Adrenal gland (tissue), 12 donors: ENCODE data around the gene PPFIA4. TPM values are rescaled to one million over a fixed set of nuclear protein-coding genes. Genes with fewer than 3 reads are reported as not detected.

Source experiments
- DNase-seq, 7 donors: peaks; one replicate each; pipeline ENCODE4 v3.0.0-alpha.2; 2019 to 2020
- H3K27ac ChIP-seq, 5 donors: fragments of 200-600 bp; sonication (generic) in 4 of 5; 1 replicate in 3 of 5; 2 replicates in 2 of 5; pipeline versions ENCODE4 v1.5.1 to v1.8.0; 2016 to 2020; ENCODE audit warnings: mild to moderate bottlenecking in 1 of 5
- H3K27me3 ChIP-seq: fragments of 200-600 bp; 2 replicates; pipeline ENCODE4 v1.8.0; 2021
- H3K36me3 ChIP-seq, 2 donors: fragments of 200-600 bp; replicated peaks in 1 of 2; 1 replicate in 1 of 2; 2 replicates in 1 of 2; pipeline versions ENCODE4 v1.5.1 to v1.8.0; 2018 to 2022
- H3K4me1 ChIP-seq, 2 donors: fragments of 200-600 bp; replicated peaks in 1 of 2; 1 replicate in 1 of 2; 2 replicates in 1 of 2; pipeline versions ENCODE4 v1.5.1 to v1.8.0; 2018 to 2021
- H3K4me3 ChIP-seq, 4 donors: fragments of 200-600 bp; sonication (generic) in 3 of 4; one replicate each; pipeline ENCODE4 v1.5.1; 2016 to 2018
- H3K9me3 ChIP-seq, 3 donors: fragments of 200-600 bp; sonication (generic) in 1 of 3; replicated peaks in 1 of 3; 1 replicate in 2 of 3; 2 replicates in 1 of 3; pipeline versions ENCODE4 v1.5.1 to v1.8.0; 2016 to 2021
- CTCF ChIP-seq, 6 experiments: fragments of 450-650 bp in 4 of 6; fragments of 200-600 bp in 2 of 6; sonication (generic) in 1 of 6; IDR thresholded peaks; 1 replicate in 5 of 6; 2 replicates in 1 of 6; pipeline versions ENCODE4 v1.5.1 to v1.8.0; 2016 to 2021; ENCODE audit warnings: antibody characterized with exemption in 6 of 6, mild to moderate bottlenecking in 2 of 6, moderate library complexity in 1 of 6
- POLR2A ChIP-seq, 2 donors: fragments of 450-650 bp; IDR thresholded peaks; one replicate each; pipeline ENCODE4 v1.6.1; 2017; ENCODE audit warnings: antibody characterized with exemption in 2 of 2, mild to moderate bottlenecking in 2 of 2, moderate library complexity in 1 of 2
- WGBS, 4 donors: extraction: QIAGEN DNeasy Blood & Tissue Kit in 2 of 4; methylation state at CpG; one replicate each; pipeline versions ENCODE4 v1.1.5 to v1.1.7; 2013 to 2017; 5-methylcytosine and 5-hydroxymethylcytosine counted together
- intact Hi-C, 2 donors: fragments of 100-400 bp; cut with DNase I; formaldehyde crosslinking; loops; one replicate each; pipeline versions ENCODE4 v1.14.1 to v1.15.0; 2022 to 2023
- polyA plus RNA-seq, 3 donors: library from polyadenylated mRNA; stranded (reverse); fragments of 200-250 nt in 2 of 3; fragments of 350-450 nt in 1 of 3; fragmentation: Illumina TruSeq in 1 of 3; extraction: RNeasy Lipid Tissue Mini Kit (QIAGEN cat#74804) in 1 of 3; gene quantifications; one replicate each; pipeline ENCODE4 v1.2.3, GENCODE V29; 2013 to 2014
- total RNA-seq, 9 donors: library from RNA; depleted of rRNA in 4 of 9; stranded (reverse); fragments of >200 nt in 4 of 9; fragments of 120-200 nt in 1 of 9; fragmentation: NEBNext Ultra II Directional in 1 of 9; extraction: Animal tissue kit (Norgen Biotek cat#: 25700) in 1 of 9; gene quantifications; one replicate each; pipeline versions ENCODE4 v1.1.0 to v1.2.4, GENCODE V29; 2013 to 2023
- donor health status: healthy with polysubstance abuse.
- donor health status: Bipolar disorder and iron deficiency.
- donor health status: DM: yes; HTN: yes; CAD: no.
- donor health status: DM: no; HTN: no; CAD: no.
- donor health status: DM: no; HTN: no; CAD: no.
- donor health status: DM: yes; HTN: yes; CAD: no.

PPFIA4 gene
- total and polyA plus RNA-seq, 12 donors: 0.12 to 2.9 (median 0.48) TPM

GRCh38 chr1:203122159-203122558 lies 95.9 kb downstream of the PPFIA4 start:
- intact Hi-C loops: no loop called here
- DNase-seq: peak in 1 of 7 donors; percentile 23
- TF ChIP-seq POLR2A (IDR thresholded peaks at IDR 0.05): no peak
- no peak for TF ChIP-seq CTCF (IDR thresholded peaks at IDR 0.05)
- H3K9me3 ChIP-seq: no peaks in the 10 kb centered on the region
- no peaks in the 10 kb centered on the region for H3K36me3 ChIP-seq
- H3K4me3 ChIP-seq: no peak overlapping the region
- no peak overlapping the region for H3K27ac ChIP-seq
- peaks cover 54% of the 10 kb centered on the region for H3K27me3 ChIP-seq
- 90 to 94% (median 92%) methylated on average over 2 of the region's 2 CpGs for WGBS, 4 donors
- peaks cover 2 to 11% of the 10 kb centered on the region in 2 donors for H3K4me1 ChIP-seq

GRCh38 chr1:203124011-203124410 lies 97.7 kb downstream of the PPFIA4 start:
- H3K4me1 ChIP-seq: peaks cover 14 to 28% of the 10 kb centered on the region in 2 donors
- no peak overlapping the region for H3K27ac ChIP-seq
- TF ChIP-seq CTCF (IDR thresholded peaks at IDR 0.05) (no peak), POLR2A (IDR thresholded peaks at IDR 0.05) (no peak)
- WGBS, 4 donors: 30 to 37% (median 36%) methylated on average over 5 of the region's 5 CpGs
- no peak overlapping the region for H3K4me3 ChIP-seq
- no peaks in the 10 kb centered on the region for H3K9me3 ChIP-seq
- peak in 1 of 7 donors; percentile 18 for DNase-seq
- intact Hi-C loops: no loop called here
- H3K27me3 ChIP-seq: peaks cover 48% of the 10 kb centered on the region
- H3K36me3 ChIP-seq: no peaks in the 10 kb centered on the region

DNA sequence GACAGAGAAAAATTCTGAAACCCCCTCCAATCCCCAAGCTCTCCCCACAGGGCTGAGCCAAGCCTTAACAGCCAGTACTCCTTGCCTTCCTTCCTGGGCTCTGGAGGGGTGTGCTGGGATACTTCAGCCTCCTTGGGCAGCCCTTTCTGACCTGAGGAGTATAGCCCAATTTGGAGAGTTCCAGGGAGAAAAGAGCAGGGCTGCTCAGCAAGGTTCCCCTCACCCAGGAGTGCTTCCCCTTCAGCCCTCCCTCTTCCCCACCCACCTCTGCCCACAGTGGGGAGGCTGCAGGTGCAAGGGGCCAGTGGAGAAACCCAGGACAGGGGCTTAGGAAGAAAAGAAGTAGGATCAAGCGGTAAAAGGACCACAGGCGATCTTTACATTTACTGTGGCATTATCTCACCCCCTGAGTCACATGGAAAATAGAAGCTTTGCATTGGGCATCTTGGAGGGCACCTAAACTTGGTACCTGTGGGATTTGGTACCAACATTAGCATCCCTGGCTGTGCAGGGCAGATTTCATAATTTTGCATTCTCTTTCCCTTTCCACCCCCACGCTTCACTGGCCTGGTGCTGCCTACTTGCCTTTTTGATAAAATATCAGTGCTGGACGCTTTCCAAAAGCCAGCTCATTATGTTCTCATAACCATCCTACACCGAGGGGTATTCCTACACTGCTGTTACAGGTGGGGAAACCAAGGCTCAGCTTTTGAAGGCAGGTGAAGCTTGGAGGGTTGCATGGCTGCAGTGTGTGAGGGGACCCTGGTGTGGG lies 98.4 kb downstream of the PPFIA4 start:
- Histone ChIP-seq H3K27me3 (peaks cover 41% of the 10 kb centered on the region), H3K36me3 (no peaks in the 10 kb centered on the region), H3K4me3 (no peak overlapping the region), H3K9me3 (no peaks in the 10 kb centered on the region), H3K27ac (no peak overlapping the region), H3K4me1 (peaks cover 14 to 28% of the 10 kb centered on the region in 2 donors)
- no peak for TF ChIP-seq POLR2A (IDR thresholded peaks at IDR 0.05)
- no peak for TF ChIP-seq CTCF (IDR thresholded peaks at IDR 0.05)
- 43 to 56% (median 53%) methylated on average over 5 of the region's 5 CpGs for WGBS, 4 donors
- peak in 3 of 7 donors; percentile 21 to 37 (median 33) for DNase-seq
- intact Hi-C loops: no loop called here

DNA sequence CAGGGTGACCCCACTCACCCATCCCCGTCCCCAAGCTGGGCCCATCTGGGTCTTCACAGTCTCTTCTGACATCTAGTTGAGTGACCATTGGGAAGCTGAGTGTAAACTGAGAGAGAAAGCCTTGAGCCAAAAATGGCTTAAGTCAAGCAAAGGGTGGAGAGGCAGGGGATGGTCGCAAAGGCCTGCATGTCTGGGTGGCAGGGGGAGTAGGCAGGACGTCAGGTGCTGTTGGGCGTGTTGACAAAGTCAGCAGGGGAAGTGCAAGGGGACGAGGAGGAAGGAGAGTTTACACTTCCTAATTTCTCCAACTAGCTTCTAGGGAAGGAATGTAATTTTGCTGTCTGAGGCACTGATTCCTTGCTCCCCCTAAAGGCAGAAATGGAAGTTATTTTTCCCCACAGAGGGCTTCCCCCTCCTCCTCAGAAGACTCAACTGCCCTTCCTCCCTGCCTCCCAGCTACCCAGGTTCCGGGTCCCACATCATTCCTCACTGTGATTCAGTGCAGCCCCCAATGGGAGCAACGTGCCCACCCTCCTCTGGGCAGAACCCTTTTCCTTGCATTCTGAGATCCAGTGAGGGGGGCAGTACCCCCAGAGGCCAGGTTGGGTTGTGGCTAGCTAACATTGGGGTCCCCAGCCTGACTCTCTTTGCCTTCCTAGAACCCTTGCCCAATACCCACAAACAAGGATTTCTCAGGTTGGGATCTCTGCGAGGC lies 100.0 kb downstream of the PPFIA4 start:
- H3K27me3 ChIP-seq: peaks cover 28% of the 10 kb centered on the region
- intact Hi-C loops: no loop called here
- WGBS, 4 donors: 32 to 45% (median 44%) methylated on average over 7 to 8 of the region's 8 CpGs
- H3K9me3 ChIP-seq: no peaks in the 10 kb centered on the region
- H3K4me1 ChIP-seq: peaks cover 14 to 28% of the 10 kb centered on the region in 2 donors
- peak in 5 of 6 experiments; percentile 17 to 41 (median 20) for TF ChIP-seq CTCF (IDR thresholded peaks at IDR 0.05)
- TF ChIP-seq POLR2A (IDR thresholded peaks at IDR 0.05): no peak
- H3K36me3 ChIP-seq: no peaks in the 10 kb centered on the region
- no peak overlapping the region for H3K4me3 ChIP-seq
- peak in 1 of 7 donors; percentile 44 for DNase-seq
- no peak overlapping the region for H3K27ac ChIP-seq
